ENCODE data around the gene TUBE1.
"Not testable (repeated sequence)": the region's sequence is repeated elsewhere in the genome, so short reads cannot be mapped to it uniquely, and the experiment has no call there.

TUBE1 gene

GRCh38 chr6:112066606-112067005 is 20.7 kb downstream of the TUBE1 start:
- intact Hi-C loops (cut with DNase I) = no loop called here
- DNase-seq = no peak

- no peak for DNase-seq
- intact Hi-C loops (cut with DNase I) = no loop called here
Observed at GRCh38 chr6:112065426-112065986, 21.8 kb downstream of the TUBE1 start.

GRCh38 chr6:112062966-112063365 is 24.3 kb downstream of the TUBE1 start:
- intact Hi-C loops (cut with DNase I) = no loop called here
- DNase-seq = no peak

- intact Hi-C loops (cut with DNase I) = no loop called here
- DNase-seq = no peak
Observed at GRCh38 chr6:112061605-112062004, 25.7 kb downstream of the TUBE1 start.

- no peak for DNase-seq
- intact Hi-C loops (cut with DNase I) = no loop called here
Observed at GRCh38 chr6:112058243-112059032, 28.8 kb downstream of the TUBE1 start.

GRCh38 chr6:112054555-112055190 is 32.6 kb downstream of the TUBE1 start:
- intact Hi-C loops (cut with DNase I) = no loop called here
- DNase-seq = peak in 1 of 10 donors; percentile 67

- DNase-seq = peak in 1 of 10 donors; percentile 71
- intact Hi-C loops (cut with DNase I) = no loop called here
Observed at GRCh38 chr6:112054001-112054400, 33.3 kb downstream of the TUBE1 start, which contains the start of gene CCN6. Gene CCN6, plus strand, starts transcription at chr6:112054104. Its CDS starts 254 bp downstream, at chr6:112054358.

- DNase-seq; intact Hi-C loops (cut with DNase I): not testable (repeated sequence)
Observed at GRCh38 chr6:112051251-112051740, 36.0 kb downstream of the TUBE1 start.

GRCh38 chr6:112050429-112050828 is 36.9 kb downstream of the TUBE1 start:
- intact Hi-C loops (cut with DNase I) = no loop called here
- DNase-seq = no peak

GRCh38 chr6:112049996-112050395 is 37.3 kb downstream of the TUBE1 start:
- intact Hi-C loops (cut with DNase I) = no loop called here
- DNase-seq = no peak

GRCh38 chr6:112049026-112049799 is 38.1 kb downstream of the TUBE1 start:
- DNase-seq = no peak
- intact Hi-C loops (cut with DNase I) = no loop called here

GRCh38 chr6:112047523-112047922 is 39.8 kb downstream of the TUBE1 start:
- intact Hi-C loops (cut with DNase I) = not testable (repeated sequence)
- DNase-seq = peak in 1 of 10 donors; percentile 53

GRCh38 chr6:112044856-112045255 is 42.4 kb downstream of the TUBE1 start:
- intact Hi-C loops (cut with DNase I) = loop anchor here (5.0 kb wide), 1 partner anchor 788 kb away; a partner anchor contains a TSS
- no peak for DNase-seq

- intact Hi-C loops (cut with DNase I) = loop anchor here (5.0 kb wide), 1 partner anchor 787 kb away; a partner anchor contains a TSS
- DNase-seq = no peak
Observed at GRCh38 chr6:112044196-112044595, 43.1 kb downstream of the TUBE1 start.

- intact Hi-C loops (cut with DNase I) = loop anchor here (1.0 to 5.0 kb wide), 2 partner anchors 333 to 786 kb away; a partner anchor contains a TSS
Observed at GRCh38 chr6:112043032-112044007, 44.0 kb downstream of the TUBE1 start.

GRCh38 chr6:112041535-112041934 is 45.7 kb downstream of the TUBE1 start:
- intact Hi-C loops (cut with DNase I) = loop anchor here (5.0 kb wide), 1 partner anchor 784 kb away; a partner anchor contains a TSS

More at GRCh38 chr6:112043032-112044007, 44.0 kb downstream of the TUBE1 start:
- DNase-seq = peak; percentile 83 to 98 (median 94)

GRCh38 chr6:112040956-112041355 is 46.3 kb downstream of the TUBE1 start:
- intact Hi-C loops (cut with DNase I) = loop anchor here (5.0 kb wide), 1 partner anchor 784 kb away; a partner anchor contains a TSS
- DNase-seq = no peak

More at GRCh38 chr6:112041535-112041934, 45.7 kb downstream of the TUBE1 start:
- no peak for DNase-seq

- no peak for DNase-seq
- intact Hi-C loops (cut with DNase I) = no loop called here
Observed at GRCh38 chr6:112039431-112039770, 47.9 kb downstream of the TUBE1 start.
